ELF-1 (cell line): Measurements from ENCODE around the gene RETREG1.
"Not testable (repeated sequence)": the region's sequence is repeated elsewhere in the genome, so short reads cannot be mapped to it uniquely, and the experiment has no call there.

ENCODE experiments used
- DNase-seq: peaks from one replicate; pipeline ENCODE4 v3.0.0-alpha.2; 2016; ENCODE audit warnings: low read depth, low spot score

The RETREG1 gene

GRCh38 chr5:16552666-16553343 is 64.0 kb downstream of the RETREG1 start:
- DNase-seq, result peak; percentile 75

DNA sequence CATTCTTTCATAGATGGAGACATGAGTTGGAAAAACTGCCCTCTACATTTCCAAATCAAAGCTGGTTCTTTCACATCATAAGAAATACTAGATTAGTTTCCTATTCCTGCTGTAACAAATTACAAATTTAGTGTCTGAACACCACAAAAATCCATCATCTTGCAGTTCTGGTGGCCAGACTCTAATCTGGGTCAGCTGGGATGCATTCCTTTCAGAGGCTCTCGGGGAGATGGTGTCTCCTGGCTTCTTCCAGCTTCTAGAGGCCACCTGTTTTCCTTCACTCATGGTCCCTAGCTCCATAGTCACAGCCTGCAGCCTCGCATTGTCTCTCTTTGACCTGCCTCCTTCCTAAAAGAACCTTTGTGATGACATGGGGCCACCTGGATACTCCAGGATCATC is 65.2 kb downstream of the RETREG1 start:
- no peak for DNase-seq

- DNase-seq, result peak; percentile 50
Observed at GRCh38 chr5:16550316-16550952, 66.4 kb downstream of the RETREG1 start.

DNA sequence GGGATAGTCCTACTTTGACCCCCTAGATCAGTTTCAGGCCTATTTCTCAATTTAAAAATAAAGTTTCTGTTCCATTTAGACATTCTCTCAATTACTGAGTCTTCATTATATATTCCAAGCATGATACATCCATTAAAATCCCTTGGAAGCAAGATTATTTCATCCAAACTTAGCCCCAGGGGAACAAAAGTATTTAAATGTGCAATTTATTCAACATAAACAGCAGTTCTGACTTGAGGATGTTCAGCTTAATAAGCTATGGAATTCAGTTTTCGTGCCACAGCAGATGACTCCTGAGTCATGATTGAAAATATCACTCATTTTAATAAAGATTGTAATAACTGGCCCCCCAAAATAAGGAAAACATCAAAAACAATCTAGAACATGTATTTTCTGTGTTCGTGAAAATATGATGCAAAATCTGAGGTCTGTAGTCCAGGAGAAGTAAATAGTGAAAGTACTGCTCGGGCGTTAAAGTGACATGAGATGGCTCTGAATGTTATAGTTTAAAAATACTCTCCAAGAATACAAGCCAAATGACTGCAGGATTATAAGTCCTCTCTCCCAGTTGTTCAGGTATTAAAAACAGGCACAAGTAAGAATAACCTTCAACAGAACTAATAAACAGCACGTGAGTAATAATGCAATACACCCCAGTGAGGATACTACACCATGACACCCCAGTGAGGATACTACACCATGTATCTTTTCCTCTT is 67.1 kb downstream of the RETREG1 start:
- no peak for DNase-seq

- DNase-seq, result no peak
Observed at GRCh38 chr5:16548812-16549211, 68.0 kb downstream of the RETREG1 start.

- no peak for DNase-seq
Observed at GRCh38 chr5:16548115-16548514, 68.7 kb downstream of the RETREG1 start.

DNA sequence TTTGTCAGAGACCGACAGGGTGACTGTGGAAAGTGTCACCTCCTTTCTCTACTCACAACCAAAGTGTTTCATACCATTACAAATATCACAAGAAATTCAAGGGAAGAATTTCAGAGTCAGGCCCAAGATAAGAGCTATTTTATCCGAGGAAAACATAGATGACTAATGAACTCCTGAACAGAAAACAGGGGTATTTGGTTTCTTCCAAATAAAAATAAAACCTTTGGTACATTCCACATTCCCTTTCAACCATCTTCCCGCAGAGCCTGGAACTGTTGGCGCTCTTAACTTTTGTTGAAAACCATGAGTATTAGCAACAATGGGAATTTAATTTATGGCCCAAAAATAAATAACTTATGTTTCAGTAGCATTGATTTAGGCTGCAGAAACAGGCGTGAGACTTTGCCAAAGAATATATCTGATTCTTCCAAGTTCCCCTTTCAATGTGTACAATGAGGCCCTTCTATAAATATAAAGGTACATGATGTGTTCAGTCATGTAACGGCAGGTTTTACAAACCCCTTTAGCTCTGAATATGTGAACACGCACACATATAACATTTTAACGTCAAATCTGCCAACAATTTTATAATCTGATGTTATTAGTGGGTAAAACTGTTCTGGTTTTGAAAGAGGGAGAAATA is 69.5 kb downstream of the RETREG1 start:
- DNase-seq, result no peak

- no peak for DNase-seq
Observed at GRCh38 chr5:16546732-16547131, 70.1 kb downstream of the RETREG1 start.

- no peak for DNase-seq
Observed at GRCh38 chr5:16544607-16545374, 72.0 kb downstream of the RETREG1 start.

- not testable (repeated sequence) for DNase-seq
Observed at GRCh38 chr5:16543206-16543605, 73.6 kb downstream of the RETREG1 start.

- DNase-seq, result no peak
Observed at GRCh38 chr5:16542236-16542635, 74.6 kb downstream of the RETREG1 start.

DNA sequence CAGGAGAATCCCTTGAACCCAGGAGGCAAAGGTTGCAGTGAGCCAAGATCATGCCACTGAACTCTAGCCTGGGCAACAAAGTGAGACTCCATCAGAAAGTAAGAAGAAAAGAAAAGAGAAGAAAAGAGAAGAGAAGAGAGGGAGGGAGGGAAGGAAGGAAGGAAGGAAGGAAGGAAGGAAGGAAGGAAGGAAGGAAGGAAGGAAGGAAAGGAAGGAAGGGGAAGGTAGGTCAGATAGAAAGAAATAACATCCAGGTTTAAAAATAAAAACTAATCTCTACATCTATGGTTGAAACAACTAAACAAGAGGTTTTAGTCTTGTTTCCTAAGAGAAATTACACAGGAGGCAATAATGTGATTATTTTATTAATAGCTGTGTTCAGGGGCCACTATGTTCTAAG is 75.2 kb downstream of the RETREG1 start:
- not testable (repeated sequence) for DNase-seq

DNA sequence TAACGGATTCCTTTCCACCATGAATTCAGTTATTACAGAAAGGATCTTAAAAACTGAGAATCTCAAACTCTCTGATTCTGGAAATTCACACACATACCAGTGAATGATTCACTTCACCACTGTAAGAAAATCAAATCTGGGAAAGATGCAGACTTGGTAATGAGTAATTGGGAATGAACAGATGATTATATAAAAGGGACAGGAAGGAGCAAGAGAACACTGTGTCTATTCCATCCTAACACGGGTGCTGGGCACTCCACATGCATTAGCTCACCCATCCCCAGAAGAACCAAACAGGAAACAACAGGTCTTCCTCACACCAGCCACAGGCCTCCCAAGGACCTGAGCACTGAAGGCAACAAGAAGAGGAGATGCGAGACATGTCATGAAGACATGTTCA is 76.4 kb downstream of the RETREG1 start:
- no peak for DNase-seq

GRCh38 chr5:16539169-16539666 is 77.6 kb downstream of the RETREG1 start:
- no peak for DNase-seq

DNA sequence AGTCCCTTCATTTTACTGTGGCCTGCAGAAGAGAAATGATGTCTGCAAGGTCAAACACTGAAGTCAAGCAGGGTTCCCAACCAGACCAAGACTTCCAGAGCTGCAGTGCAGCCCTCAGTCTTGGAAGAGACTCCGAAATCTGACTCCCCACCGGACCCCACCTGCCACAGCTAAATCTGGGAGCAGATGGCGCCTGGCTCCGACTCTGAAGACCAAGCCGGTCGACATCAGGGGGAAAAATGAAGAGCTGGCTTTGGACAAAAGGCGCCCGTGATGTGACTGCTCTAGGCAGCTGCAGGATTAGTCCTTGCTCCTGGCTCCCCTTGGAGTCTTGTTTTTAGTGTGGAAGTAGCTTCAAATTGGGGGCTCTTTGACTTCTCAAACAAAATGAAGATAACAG is 78.8 kb downstream of the RETREG1 start:
- no peak for DNase-seq

DNA sequence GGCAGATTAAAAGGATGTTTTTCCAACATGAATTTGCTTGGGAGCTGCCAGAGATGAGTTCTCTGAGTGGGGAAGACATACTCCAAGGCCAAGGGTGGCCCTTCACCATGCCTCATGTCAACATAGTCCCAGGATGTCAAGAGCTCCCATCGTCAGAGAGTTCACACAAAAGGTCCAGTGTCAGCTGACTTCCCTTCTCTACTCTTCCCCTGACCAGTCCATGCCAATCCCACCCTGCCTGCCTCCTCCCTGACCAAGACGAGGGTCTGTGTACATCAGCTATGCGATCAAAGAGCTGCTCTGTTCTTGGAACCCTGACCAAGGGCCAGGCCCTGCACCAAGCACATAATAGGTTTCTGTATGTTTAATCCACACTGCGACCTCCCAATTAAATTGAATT is 80.0 kb downstream of the RETREG1 start:
- no peak for DNase-seq

- no peak for DNase-seq
Observed at GRCh38 chr5:16536246-16536645, 80.6 kb downstream of the RETREG1 start.

DNA sequence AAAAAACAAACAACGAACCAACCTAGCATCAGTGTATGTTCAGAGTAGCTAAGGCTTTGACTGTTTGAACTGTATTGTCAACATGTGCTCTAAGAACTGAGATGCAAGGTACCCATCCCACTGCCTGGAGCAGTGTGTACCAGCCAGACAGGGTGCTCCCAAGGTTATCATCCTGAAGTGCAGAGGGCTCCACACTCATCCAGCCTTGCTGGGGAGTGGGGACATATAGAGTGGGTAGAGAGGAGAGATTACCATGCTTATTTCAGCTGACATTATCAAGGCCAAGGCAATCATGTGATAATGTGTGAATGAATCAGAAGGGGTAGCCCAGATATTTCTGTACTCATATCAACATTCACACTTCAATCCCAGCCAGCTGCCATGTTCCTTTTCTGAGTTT is 82.5 kb downstream of the RETREG1 start:
- DNase-seq, result no peak

DNA sequence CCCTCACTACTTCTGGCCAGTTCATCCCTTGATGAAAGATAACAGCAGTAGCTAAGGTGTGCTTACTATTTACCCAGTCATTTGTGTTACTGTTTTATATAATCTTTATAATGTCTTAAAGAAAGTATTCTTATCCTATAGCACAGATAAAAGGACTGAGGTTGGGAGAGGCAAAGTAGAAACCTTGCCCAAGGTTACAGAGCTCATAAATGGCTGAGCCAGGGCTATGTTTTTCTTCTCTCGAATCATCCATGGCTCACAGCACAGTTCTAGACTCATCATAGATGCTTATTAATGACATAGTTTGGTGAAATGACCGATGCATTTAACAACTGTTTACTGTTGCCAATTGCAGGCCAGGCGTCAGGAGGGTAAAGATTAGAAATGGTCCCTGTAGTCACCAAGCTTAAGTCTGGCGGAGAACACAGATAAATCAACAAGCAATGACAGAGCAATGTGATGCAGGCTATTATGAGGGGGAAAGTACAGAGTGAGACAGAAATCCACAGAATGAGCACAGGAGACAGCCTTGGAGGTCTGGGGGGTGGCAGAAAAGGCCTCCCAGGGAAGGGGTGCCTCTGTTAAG is 85.6 kb downstream of the RETREG1 start:
- DNase-seq, result no peak

DNA sequence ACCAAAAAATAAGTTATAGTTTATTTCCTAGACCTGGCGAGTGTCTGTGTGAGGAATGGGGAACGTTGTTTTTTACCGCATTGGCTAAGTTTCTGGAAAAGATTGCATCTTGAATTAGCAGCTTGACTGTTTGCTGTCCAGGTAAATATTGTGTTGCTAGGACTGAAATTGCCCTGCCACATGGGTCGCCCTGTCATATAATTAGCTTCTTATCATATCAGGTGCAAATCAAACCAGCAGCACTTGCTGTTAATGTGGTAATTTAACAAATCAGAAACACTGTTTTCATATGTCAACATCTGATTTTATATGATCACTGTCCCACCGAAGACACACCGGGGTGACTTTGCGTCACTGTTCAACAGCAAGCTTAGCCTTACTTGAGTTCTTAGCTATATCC is 87.5 kb downstream of the RETREG1 start:
- DNase-seq, result no peak
